Prostate gland (tissue), 2 donors: ENCODE data around the gene RNF208. TPM values are rescaled to one million over a fixed set of nuclear protein-coding genes. Genes with fewer than 3 reads are reported as not detected.
"Not testable (repeated sequence)": the region's sequence is repeated elsewhere in the genome, so short reads cannot be mapped to it uniquely, and the experiment has no call there.

ENCODE experiments used
- DNase-seq: peaks from one replicate; pipeline ENCODE4 v3.0.0-alpha.2; 2019; ENCODE audit warnings: low spot score
- H3K27ac ChIP-seq, 2 donors: fragments of 200-600 bp; sonication (generic); 2 replicates each; pipeline ENCODE4 v1.5.1; 2017 to 2019
- H3K27me3 ChIP-seq: fragments of 200-600 bp; sonication (generic); replicated peaks from 2 replicates; pipeline ENCODE4 v1.5.1; 2019; ENCODE audit not compliant: insufficient read depth
- H3K36me3 ChIP-seq, 2 donors: fragments of 200-600 bp; sonication (generic); 1 replicate in 1 of 2; 2 replicates in 1 of 2; pipeline versions ENCODE4 v1.5.1 to v1.8.1; 2017 to 2019
- H3K4me1 ChIP-seq: fragments of 200-600 bp; sonication (generic); replicated peaks from 2 replicates; pipeline ENCODE4 v1.5.1; 2019
- H3K4me3 ChIP-seq, 2 donors: fragments of 200-600 bp; sonication (generic); 2 replicates each; pipeline ENCODE4 v1.5.1; 2017 to 2019
- H3K9me3 ChIP-seq: fragments of 200-600 bp; sonication (generic); 2 replicates; pipeline ENCODE4 v1.5.1; 2017
- POLR2A ChIP-seq: fragments of 450-650 bp; IDR thresholded peaks from one replicate; pipeline ENCODE4 v1.6.1; 2016; ENCODE audit warnings: antibody characterized with exemption, mild to moderate bottlenecking
- POLR2AphosphoS5 ChIP-seq: sonication (generic); formaldehyde crosslinking; IDR thresholded peaks from one replicate; pipeline ENCODE4 v1.6.1; 2017; ENCODE audit warnings: antibody characterized with exemption
- WGBS: methylation state at CpG from one replicate; pipeline ENCODE4 v1.1.5; 2018; 5-methylcytosine and 5-hydroxymethylcytosine counted together
- intact Hi-C: fragments of 100-400 bp; cut with DNase I; formaldehyde crosslinking; loops from one replicate; pipeline ENCODE4 v1.14.2; 2022
- total RNA-seq, 2 donors: library from RNA; depleted of rRNA; stranded (reverse); fragments of >200 nt; gene quantifications; one replicate each; pipeline ENCODE4 v1.1.0, GENCODE V29; 2016
- TF ChIP-seq, protein P1 (sequence below), 4 experiments: fragments of 200-600 bp in 2 of 4; fragments of 450-650 bp in 2 of 4; sonication (generic) in 2 of 4; IDR thresholded peaks; 1 replicate in 3 of 4; 2 replicates in 1 of 4; pipeline ENCODE4 v1.5.1; 2016 to 2019; ENCODE audit warnings: antibody characterized with exemption in 4 of 4, mild to moderate bottlenecking in 2 of 4, moderate library complexity in 2 of 4

RNF208 gene
- total RNA-seq, 2 donors from 2014 or later = 3.8 to 6.2 TPM

DNA sequence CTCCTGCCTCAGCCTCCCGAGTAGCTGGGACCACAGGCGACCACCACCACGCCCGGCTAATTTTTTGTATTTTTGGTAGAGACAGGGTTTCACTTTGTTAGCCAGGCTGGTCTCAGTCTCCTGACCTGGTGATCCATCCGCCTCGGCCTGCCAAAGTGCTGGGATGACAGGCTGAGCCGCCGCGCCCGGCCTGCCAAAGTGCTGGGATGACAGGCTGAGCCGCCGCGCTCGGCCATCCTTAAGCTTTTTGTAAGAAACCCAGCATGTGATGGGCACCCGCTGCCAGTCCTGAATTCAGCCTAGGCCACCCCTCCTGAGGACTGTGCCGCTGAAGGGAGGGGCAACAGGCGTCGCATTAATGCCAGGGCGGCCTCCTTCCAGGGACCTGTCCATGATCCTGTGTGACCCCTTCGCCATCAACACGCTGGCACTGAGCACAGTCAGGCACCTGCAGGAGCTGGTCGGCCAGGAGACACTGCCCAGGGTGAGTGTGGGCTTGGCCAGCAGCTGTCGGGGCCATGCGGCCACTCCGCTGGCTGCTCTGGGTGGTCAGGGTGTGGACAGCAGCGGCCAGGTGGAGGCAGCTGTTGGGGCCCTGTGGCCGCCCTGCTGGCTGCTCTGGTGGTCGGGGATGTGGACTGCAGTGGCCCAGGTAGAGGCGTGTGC, 43.6 kb upstream of the RNF208 start:
- Histone ChIP-seq H3K4me1 (peaks cover 18% of the 10 kb centered on the region), H3K4me3 (no peak overlapping the region), H3K9me3 (no peaks in the 10 kb centered on the region), H3K36me3 (peaks cover 0 to 7% of the 10 kb centered on the region in 2 donors), H3K27ac (peak overlapping the region in 1 of 2 donors; percentile 40), H3K27me3 (no peaks in the 10 kb centered on the region)
- intact Hi-C loops = no loop called here
- 90% methylated on average over 23 of the region's 29 CpGs for WGBS
- DNase-seq = no peak
- no peak for TF ChIP-seq POLR2A
- TF ChIP-seq, protein P1, sequence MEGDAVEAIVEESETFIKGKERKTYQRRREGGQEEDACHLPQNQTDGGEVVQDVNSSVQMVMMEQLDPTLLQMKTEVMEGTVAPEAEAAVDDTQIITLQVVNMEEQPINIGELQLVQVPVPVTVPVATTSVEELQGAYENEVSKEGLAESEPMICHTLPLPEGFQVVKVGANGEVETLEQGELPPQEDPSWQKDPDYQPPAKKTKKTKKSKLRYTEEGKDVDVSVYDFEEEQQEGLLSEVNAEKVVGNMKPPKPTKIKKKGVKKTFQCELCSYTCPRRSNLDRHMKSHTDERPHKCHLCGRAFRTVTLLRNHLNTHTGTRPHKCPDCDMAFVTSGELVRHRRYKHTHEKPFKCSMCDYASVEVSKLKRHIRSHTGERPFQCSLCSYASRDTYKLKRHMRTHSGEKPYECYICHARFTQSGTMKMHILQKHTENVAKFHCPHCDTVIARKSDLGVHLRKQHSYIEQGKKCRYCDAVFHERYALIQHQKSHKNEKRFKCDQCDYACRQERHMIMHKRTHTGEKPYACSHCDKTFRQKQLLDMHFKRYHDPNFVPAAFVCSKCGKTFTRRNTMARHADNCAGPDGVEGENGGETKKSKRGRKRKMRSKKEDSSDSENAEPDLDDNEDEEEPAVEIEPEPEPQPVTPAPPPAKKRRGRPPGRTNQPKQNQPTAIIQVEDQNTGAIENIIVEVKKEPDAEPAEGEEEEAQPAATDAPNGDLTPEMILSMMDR (IDR thresholded peaks at IDR 0.05) = no peak
- no peak for TF ChIP-seq POLR2AphosphoS5

GRCh38 chr9:137264067-137264466, 42.0 kb upstream of the RNF208 start:
- Histone ChIP-seq H3K27ac (no peak overlapping the region), H3K27me3 (no peaks in the 10 kb centered on the region), H3K36me3 (peaks cover 0 to 7% of the 10 kb centered on the region in 2 donors), H3K4me3 (no peak overlapping the region), H3K4me1 (peaks cover 9% of the 10 kb centered on the region), H3K9me3 (no peaks in the 10 kb centered on the region)
- no peak for DNase-seq
- 97% methylated on average over 22 of the region's 22 CpGs for WGBS
- intact Hi-C loops = no loop called here
- TF ChIP-seq POLR2AphosphoS5 (no peak), POLR2A (no peak)
- TF ChIP-seq, protein P1 (IDR thresholded peaks at IDR 0.05) = no peak

GRCh38 chr9:137263506-137263905, 41.5 kb upstream of the RNF208 start:
- WGBS = 89% methylated on average over 8 of the region's 10 CpGs
- peaks cover 3% of the 10 kb centered on the region for H3K4me1 ChIP-seq
- H3K27me3 ChIP-seq = no peaks in the 10 kb centered on the region
- intact Hi-C loops = no loop called here
- no peak overlapping the region for H3K4me3 ChIP-seq
- TF ChIP-seq POLR2A = no peak
- TF ChIP-seq, protein P1 (IDR thresholded peaks at IDR 0.05) = no peak
- no peak for TF ChIP-seq POLR2AphosphoS5
- no peaks in the 10 kb centered on the region for H3K9me3 ChIP-seq
- no peak overlapping the region for H3K27ac ChIP-seq
- no peak for DNase-seq
- peaks cover 0 to 7% of the 10 kb centered on the region in 2 donors for H3K36me3 ChIP-seq

GRCh38 chr9:137262909-137263285, 40.9 kb upstream of the RNF208 start:
- Histone ChIP-seq H3K36me3 (peaks cover 0 to 7% of the 10 kb centered on the region in 2 donors), H3K9me3 (no peaks in the 10 kb centered on the region), H3K27me3 (no peaks in the 10 kb centered on the region), H3K27ac (no peak overlapping the region), H3K4me3 (no peak overlapping the region), H3K4me1 (no peaks in the 10 kb centered on the region)
- intact Hi-C loops = no loop called here
- no peak for DNase-seq
- 85% methylated on average over 24 of the region's 24 CpGs for WGBS
- TF ChIP-seq POLR2A (no peak), POLR2AphosphoS5 (no peak)
- TF ChIP-seq, protein P1 (IDR thresholded peaks at IDR 0.05) = no peak

DNA sequence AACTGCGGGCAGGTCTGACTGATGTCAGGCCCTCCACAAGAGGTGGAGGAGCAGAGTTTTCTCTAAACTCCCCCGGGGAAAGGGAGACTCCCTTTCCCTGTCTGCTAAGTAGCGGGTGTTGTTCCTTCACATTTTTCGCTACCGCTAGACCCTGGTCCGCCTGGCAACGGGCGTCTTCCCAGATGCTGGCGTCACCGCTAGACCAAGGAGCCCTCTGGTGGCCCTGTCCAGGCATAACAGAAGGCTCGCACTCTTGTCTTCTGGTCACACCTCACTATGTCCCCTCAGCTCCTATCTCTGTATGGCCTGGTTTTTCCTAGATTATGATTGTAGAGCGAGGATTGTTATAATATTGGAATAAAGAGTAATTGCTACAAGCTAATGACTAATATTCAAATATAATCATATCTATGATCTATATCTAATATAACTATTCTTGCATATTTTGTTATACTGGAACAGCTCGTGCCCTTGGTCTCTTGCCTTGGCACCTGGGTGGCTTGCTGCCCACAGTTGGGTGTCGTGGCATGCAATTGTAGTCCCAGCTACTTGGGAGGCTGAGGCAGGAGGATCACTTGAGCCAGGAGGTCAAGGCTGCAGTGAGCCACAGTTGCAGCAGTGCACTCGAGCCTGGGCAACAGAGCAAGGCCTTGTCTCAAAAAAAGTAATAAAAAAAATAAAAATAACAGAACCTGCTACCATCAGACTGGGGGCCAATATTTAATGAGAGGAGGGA, 40.3 kb upstream of the RNF208 start:
- H3K4me3 ChIP-seq, H3K27ac ChIP-seq, H3K36me3 ChIP-seq, H3K9me3 ChIP-seq, DNase-seq, intact Hi-C loops, H3K4me1 ChIP-seq, H3K27me3 ChIP-seq: not testable (repeated sequence)
- 50% methylated on average over 15 of the region's 15 CpGs for WGBS
- TF ChIP-seq, protein P1 (IDR thresholded peaks at IDR 0.05) = peak in 2 of 4 experiments; percentile 40 to 50
- peak; percentile 7 for TF ChIP-seq POLR2AphosphoS5
